ENCODE results near the gene RUFY4. TPM values are rescaled to one million over a fixed set of nuclear protein-coding genes. Genes with fewer than 3 reads are reported as not detected.

The RUFY4 gene
- total RNA-seq, 1 experiment from 2014 or later = 0.66 TPM

- Mint-ChIP-seq H3K27me3 (ENCODE audit: low read depth) (peaks cover 57% of the 10 kb centered on the region), H3K27ac (no peak overlapping the region), H3K4me3 (no peak overlapping the region), H3K4me1 (peaks cover under 1 to 10% of the 10 kb centered on the region in 2 experiments; a peak in 3 of 4 replicates), H3K9me3 (peaks cover 4 to 5% of the 10 kb centered on the region in 2 experiments; a peak in 3 of 5 replicates), H3K36me3 (ENCODE audit: insufficient read depth in 1 of 3, low read depth in 3 of 3) (no peaks in the 10 kb centered on the region)
- H3K79me1 ChIP-seq (ENCODE audit: insufficient read depth, low read depth, low read length, poor library complexity, severe bottlenecking) = no peaks in the 10 kb centered on the region
- H2BK5ac ChIP-seq (ENCODE audit: insufficient read length, low read length) = no peak overlapping the region
- no peaks in the 10 kb centered on the region for H4K20me1 ChIP-seq (ENCODE audit: control insufficient read depth, insufficient read depth, insufficient read length)
- H2AK5ac ChIP-seq (ENCODE audit: insufficient read length, low read length) = no peak overlapping the region
- H3K27ac ChIP-seq (ENCODE audit: insufficient read length, low read depth, low read length) = no peak overlapping the region
- no CpG with 5 or more reads among the region's 2 CpGs for WGBS (ENCODE audit: extremely low coverage, insufficient read length, low lambda C conversion rate)
- no peak for DNase-seq
- no peak overlapping the region for H4K8ac ChIP-seq (replicated peaks; ENCODE audit: insufficient read length, low read depth, low read length)
- no peaks in the 10 kb centered on the region for H3K79me2 ChIP-seq (ENCODE audit: insufficient read depth, low read length)
- no peak overlapping the region for H2BK20ac ChIP-seq (ENCODE audit: low read depth, low read length, poor library complexity, severe bottlenecking)
- no peaks in the 10 kb centered on the region for H3K9me3 ChIP-seq (ENCODE audit: control insufficient read depth, low read depth, low read length)
- no peak overlapping the region for H3K18ac ChIP-seq (ENCODE audit: insufficient read length, low read depth, low read length)
- no peak overlapping the region for H3T11ph ChIP-seq (ENCODE audit: low read length)
- H3K14ac ChIP-seq (ENCODE audit: insufficient read depth, low read length) = no peak overlapping the region
- no peak overlapping the region for H3K4ac ChIP-seq (ENCODE audit: low read depth, low read length)
- H2BK12ac ChIP-seq (ENCODE audit: insufficient read length, low read depth, low read length) = no peak overlapping the region
- no peak overlapping the region for H2BK120ac ChIP-seq (ENCODE audit: low read depth, low read length, poor library complexity, severe bottlenecking)
- no peak overlapping the region for H3K23ac ChIP-seq (ENCODE audit: insufficient read length, low read depth, low read length)
- H2AFZ ChIP-seq (ENCODE audit: low read length) = no peak overlapping the region
- H4K5ac ChIP-seq (ENCODE audit: insufficient read length, low read depth, low read length) = no peak overlapping the region
- no peak overlapping the region for H4K91ac ChIP-seq (ENCODE audit: insufficient read length, low read depth, low read length)
- no peak overlapping the region for H3K4me2 ChIP-seq (ENCODE audit: insufficient read depth, insufficient read length, low read length)
- peaks cover 3% of the 10 kb centered on the region; the same call in 1 of the 2 replicates for H3K27me3 ChIP-seq (ENCODE audit: insufficient read depth, low read length)
- no peak for TF ChIP-seq CTCF (conservative IDR thresholded peaks at IDR 0.05)
- no peak overlapping the region for H2BK15ac ChIP-seq (ENCODE audit: low read depth, low read length)
- H3K9ac ChIP-seq (ENCODE audit: extremely low read depth, insufficient read length, low read length) = no peak overlapping the region
- peaks cover 5% of the 10 kb centered on the region for H3K23me2 ChIP-seq (ENCODE audit: insufficient read length, low read depth, low read length, poor library complexity, severe bottlenecking)
- no peak overlapping the region for H3K56ac ChIP-seq (ENCODE audit: insufficient read length, low read depth, low read length)
- peaks cover 2% of the 10 kb centered on the region; the same call in 1 of the 2 replicates for H3K4me1 ChIP-seq (ENCODE audit: insufficient read depth, low read length)
Measured at GRCh38 chr2:218039171-218039570, 29.9 kb upstream of the RUFY4 start.

Measured in H9 (cell line).